ENCODE measurements around the gene CYP4Z1.
"Not testable (repeated sequence)": the region's sequence is repeated elsewhere in the genome, so short reads cannot be mapped to it uniquely, and the experiment has no call there.

CYP4Z1 gene

DNA sequence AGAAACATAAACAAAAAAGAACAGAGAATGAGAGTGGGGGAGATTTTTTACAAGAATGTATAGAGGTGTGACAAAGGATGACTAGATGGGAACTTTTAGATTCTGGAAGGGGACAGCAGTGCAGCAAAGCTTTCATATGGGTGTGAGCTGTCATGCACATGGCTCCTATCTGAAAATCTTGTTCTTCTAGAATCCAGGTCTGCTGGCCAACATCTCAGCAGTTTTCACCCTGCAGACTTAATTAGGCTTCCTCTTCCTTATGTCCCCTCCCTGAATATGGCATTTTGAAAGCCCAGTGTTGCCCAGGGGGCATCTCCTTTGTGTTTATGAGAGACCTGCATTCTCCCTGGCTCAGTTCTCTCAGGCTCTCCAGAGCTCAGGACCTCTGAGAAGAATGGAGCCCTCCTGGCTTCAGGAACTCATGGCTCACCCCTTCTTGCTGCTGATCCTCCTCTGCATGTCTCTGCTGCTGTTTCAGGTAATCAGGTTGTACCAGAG, at the start of gene CYP4Z1:
Gene CYP4Z1, plus strand, starts transcription at position 135 of the 498 bp plus-strand sequence. Its CDS starts 260 bp downstream, at position 395.
- DNase-seq (ENCODE audit: low read depth) = no peak

- DNase-seq (ENCODE audit: low read depth) = no peak
Observed at GRCh38 chr1:47021070-47021469, 46.0 kb upstream of the CYP4Z1 start.

DNA sequence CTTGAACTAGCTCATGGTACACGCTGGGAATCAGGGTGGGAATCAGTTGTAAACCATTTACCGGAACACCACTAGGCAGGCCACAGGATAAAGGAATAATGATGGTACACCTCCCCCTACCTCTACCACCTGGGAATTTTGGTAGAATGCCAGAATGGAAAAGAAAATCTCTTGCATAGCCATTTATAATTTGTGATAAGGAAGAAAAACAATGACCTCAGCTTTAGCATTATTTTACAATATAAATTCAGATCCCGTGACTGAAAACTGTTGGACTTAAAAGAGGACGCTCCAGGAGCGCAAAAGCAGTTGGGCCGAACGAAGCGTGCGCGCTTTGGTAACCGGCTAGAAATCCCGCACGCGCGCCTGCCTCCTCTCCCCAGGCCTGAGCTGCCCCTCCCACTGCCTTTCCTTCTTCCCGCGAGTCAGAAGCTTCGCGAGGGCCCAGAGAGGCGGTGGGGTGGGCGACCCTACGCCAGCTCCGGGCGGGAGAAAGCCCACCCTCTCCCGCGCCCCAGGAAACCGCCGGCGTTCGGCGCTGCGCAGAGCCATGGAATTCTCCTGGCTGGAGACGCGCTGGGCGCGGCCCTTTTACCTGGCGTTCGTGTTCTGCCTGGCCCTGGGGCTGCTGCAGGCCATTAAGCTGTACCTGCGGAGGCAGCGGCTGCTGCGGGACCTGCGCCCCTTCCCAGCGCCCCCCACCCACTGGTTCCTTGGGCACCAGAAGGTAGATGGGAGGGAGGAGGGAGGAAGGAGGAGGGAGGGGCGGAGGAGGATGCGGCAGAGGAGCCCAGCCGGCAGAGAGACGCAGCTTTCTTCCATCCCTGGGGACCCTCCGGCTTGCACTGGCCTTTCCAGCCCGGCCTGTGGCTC, 43.5 kb upstream of the CYP4Z1 start, which contains the start of gene CYP4X1:
Gene CYP4X1, plus strand, starts transcription at position 402 of the 873 bp plus-strand sequence. Its CDS starts 149 bp downstream, at position 551.
- no peak for DNase-seq (ENCODE audit: low read depth)

DNA sequence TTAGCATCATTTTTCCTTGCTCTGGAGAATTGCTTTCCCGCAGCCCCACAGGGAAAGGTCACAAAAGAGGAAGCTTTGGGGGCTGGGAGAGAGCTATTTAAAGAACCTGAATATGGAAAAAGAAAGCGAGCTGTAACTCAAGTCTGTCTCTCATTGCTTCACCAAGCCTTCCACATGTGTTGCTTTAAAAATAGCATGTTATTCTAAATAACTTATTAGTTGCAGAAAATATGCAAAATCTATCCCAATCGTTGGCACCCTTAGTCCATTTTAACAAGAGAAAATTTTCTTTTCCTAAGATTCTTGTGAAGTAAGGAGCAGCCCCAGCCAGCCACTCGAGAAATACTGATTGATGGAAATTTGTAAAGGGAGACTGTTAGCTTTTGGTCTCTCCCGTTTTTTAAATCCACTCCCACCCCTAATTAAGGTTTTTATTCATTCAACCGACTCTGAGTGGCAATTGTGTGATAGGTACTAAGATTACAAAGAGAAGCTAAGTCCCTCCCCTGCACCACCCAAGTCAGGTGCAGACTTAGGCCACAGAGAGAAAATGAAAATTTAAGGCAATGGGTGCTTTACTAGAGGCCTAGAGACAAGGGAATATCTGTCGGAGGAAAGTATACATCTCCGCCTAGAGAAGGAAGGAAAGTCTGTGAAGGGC, 42.8 kb upstream of the CYP4Z1 start:
- no peak for DNase-seq (ENCODE audit: low read depth)

DNA sequence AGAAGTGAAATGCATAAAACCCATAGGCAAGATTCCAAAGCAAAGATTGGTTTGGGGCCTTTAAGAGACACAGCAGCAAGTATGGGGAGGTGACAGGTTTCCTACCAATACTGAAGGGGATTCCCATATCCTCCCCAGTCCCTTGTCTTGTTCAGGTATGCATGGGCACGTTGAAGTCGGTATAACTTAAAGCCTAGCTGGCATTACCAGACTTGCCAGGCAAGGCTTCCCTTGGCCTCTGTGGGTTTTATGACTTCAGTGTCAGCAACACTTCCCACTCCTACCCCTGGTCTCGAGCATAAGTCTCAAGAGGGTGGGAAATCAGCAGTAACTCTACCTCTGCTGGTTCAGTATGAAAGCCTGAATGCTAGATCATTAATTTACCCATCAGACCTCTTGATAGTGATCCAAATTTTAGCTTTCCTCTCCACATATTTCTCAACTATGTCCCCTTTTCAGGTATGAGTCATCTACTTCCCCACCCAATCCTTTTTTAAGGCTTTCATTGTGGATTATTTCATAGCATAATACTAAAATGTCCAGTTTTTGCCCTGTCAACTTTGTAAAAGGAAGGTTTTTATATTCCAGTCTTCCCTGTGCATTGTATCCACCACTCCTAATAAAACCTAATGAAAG, 36.7 kb upstream of the CYP4Z1 start:
- DNase-seq (ENCODE audit: low read depth) = no peak

DNA sequence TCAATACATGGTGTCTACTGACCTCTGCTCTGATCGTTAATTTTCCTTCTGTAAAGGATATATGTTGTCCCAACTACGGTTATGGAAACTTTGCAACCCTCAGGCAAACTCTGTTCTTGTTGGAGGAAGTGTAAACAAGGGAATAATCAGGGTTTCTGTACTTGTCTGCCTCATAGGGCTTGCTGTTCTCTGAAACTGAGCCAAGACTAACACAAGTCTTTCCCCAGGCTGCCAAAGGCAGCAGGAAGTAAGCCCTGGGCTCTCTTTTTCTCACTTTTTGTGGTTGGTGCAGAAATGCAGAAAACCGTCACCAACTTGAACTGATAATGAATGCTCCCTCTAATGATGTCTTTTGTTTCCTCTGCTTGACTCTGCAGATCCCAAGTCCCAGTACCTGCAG, 36.0 kb upstream of the CYP4Z1 start:
- no peak for DNase-seq (ENCODE audit: low read depth)

- no peak for DNase-seq (ENCODE audit: low read depth)
Observed at GRCh38 chr1:47031585-47031984, 35.4 kb upstream of the CYP4Z1 start.

- DNase-seq (ENCODE audit: low read depth) = no peak
Observed at GRCh38 chr1:47036764-47037163, 30.3 kb upstream of the CYP4Z1 start.

- DNase-seq (ENCODE audit: low read depth) = no peak
Observed at GRCh38 chr1:47059376-47059775, 7.7 kb upstream of the CYP4Z1 start.

- DNase-seq (ENCODE audit: low read depth) = not testable (repeated sequence)
Observed at GRCh38 chr1:47069080-47069479, 2.0 kb downstream of the CYP4Z1 start.

DNA sequence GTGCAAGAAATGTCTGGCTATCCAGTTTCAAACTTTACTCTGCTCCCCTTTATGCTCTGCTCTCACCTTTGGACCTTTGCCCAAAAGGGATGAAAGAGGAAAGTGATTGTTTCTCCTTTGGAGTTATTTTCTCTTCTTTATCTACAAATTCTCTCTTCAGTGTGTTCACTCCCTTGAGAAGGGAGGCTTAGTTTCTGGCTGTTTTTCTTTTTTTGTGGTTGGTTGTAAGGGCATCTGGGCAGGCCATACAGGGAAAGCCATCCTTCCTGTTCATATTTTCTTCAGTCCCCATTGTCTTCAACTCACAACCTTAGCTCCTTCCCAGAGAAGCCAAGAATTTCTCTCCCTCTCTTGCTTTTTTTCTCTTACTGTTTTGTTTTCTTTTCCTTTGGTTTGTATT, 2.5 kb downstream of the CYP4Z1 start:
- DNase-seq (ENCODE audit: low read depth) = not testable (repeated sequence)

GRCh38 chr1:47089356-47089755, 22.3 kb downstream of the CYP4Z1 start:
- DNase-seq (ENCODE audit: low read depth) = not testable (repeated sequence)

- not testable (repeated sequence) for DNase-seq (ENCODE audit: low read depth)
Observed at GRCh38 chr1:47091476-47091875, 24.4 kb downstream of the CYP4Z1 start.

DNA sequence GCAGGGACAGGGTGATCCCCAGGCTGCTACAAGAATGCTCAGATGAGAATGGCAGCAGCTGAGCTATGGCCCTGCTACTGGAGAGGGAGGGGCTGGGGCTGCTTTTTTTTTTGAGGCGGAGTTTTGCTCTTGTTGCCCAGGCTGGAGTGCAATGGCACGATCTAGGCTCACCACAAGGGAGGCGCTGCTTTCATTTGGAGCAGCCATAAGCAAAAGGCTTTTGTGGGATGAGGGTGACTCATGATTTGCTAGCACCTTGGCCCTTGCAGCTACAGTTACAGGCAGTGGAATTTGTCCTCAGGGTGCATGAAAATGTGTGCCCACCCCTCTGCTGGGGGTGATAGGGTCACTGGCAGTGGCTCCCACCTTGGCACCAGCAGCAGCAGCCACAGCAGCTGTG, 37.8 kb downstream of the CYP4Z1 start:
- DNase-seq (ENCODE audit: low read depth) = no peak

DNA sequence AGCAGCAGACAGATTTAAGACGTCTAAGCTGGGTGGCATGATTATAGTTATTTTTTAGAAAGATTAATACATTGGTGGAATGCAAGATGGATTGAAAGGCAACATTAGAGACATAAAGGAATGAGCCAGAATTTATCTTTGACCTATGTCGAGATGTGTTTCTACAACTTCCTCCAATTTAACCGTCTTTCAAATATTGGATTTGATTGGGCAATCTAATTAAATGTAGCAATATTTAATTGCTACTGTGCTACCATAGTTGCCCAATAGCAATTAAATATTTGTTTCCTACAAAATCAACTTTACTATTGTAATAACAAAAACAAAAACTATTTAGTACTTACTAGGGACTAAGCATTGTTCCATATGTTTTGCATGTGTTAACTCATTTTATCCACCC, 39.8 kb downstream of the CYP4Z1 start:
- no peak for DNase-seq (ENCODE audit: low read depth)

GRCh38 chr1:47107851-47108574, 41.0 kb downstream of the CYP4Z1 start:
- DNase-seq (ENCODE audit: low read depth) = not testable (repeated sequence)

GRCh38 chr1:47109482-47109881, 42.5 kb downstream of the CYP4Z1 start:
- DNase-seq (ENCODE audit: low read depth) = not testable (repeated sequence)

GRCh38 chr1:47113178-47113577, 46.1 kb downstream of the CYP4Z1 start:
- DNase-seq (ENCODE audit: low read depth) = no peak

GRCh38 chr1:47121039-47121438, 54.0 kb downstream of the CYP4Z1 start:
- DNase-seq (ENCODE audit: low read depth) = not testable (repeated sequence)

GRCh38 chr1:47124834-47125233, 57.8 kb downstream of the CYP4Z1 start:
- not testable (repeated sequence) for DNase-seq (ENCODE audit: low read depth)

DNA sequence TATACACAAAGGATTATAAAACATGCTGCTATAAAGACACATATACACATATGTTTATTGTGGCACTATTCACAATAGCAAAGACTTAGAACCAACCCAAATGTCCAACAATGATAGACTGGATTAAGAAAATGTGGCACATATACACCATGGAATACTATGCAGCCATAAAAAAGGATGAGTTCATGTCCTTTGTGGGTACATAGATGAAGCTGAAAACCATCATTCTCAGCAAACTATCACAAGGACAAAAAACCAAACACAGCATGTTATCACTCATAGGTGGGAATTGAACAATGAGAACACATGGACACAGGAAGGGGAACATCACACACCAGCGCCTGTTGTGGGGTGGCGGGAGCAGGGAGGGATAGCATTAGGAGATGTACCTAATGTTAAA, 60.0 kb downstream of the CYP4Z1 start:
- DNase-seq (ENCODE audit: low read depth) = not testable (repeated sequence)

- DNase-seq (ENCODE audit: low read depth) = no peak
Observed at GRCh38 chr1:47128221-47128620, 61.2 kb downstream of the CYP4Z1 start.

Measured in T-helper 22 cell (primary cell).